ENCODE data around the gene TMEM51. TPM values are rescaled to one million over a fixed set of nuclear protein-coding genes. Genes with fewer than 3 reads are reported as not detected.

The TMEM51 gene
- total and polyA plus RNA-seq, 2 experiments from 2014 or later: 23.8 to 32.7 TPM

DNA sequence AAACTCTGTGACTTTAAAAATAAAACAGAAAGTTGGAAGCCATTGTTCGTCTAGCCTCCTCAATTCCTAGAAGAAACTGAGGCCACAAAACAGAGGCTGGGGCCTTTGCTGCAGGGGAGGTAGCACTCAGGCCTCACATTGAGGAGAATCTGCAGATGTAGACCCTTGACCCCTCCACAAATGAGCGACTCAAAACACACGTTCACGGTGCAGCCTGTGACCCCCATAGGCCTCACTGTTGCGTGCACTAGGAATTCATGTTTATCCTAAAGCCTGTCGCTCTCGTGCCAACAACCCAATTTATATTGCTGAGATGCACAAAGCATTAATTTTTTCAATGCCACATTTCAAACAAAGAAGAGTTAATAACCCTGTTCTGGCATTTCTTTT is 5.6 kb downstream of the TMEM51 start:
- no peak overlapping the region for H3K27ac ChIP-seq
- no peaks in the 10 kb centered on the region for H3K27me3 ChIP-seq
- H3K4me1 ChIP-seq (ENCODE audit: low read depth): peaks cover 10% of the 10 kb centered on the region
- no peaks in the 10 kb centered on the region for H3K9me3 ChIP-seq (ENCODE audit: low read depth)
- no peak overlapping the region for H3K4me3 ChIP-seq
- no peak for DNase-seq (ENCODE audit: low read depth in 1 of 2, low spot score in 1 of 2)
- no peaks in the 10 kb centered on the region for H3K36me3 ChIP-seq
- TF ChIP-seq, protein P1, sequence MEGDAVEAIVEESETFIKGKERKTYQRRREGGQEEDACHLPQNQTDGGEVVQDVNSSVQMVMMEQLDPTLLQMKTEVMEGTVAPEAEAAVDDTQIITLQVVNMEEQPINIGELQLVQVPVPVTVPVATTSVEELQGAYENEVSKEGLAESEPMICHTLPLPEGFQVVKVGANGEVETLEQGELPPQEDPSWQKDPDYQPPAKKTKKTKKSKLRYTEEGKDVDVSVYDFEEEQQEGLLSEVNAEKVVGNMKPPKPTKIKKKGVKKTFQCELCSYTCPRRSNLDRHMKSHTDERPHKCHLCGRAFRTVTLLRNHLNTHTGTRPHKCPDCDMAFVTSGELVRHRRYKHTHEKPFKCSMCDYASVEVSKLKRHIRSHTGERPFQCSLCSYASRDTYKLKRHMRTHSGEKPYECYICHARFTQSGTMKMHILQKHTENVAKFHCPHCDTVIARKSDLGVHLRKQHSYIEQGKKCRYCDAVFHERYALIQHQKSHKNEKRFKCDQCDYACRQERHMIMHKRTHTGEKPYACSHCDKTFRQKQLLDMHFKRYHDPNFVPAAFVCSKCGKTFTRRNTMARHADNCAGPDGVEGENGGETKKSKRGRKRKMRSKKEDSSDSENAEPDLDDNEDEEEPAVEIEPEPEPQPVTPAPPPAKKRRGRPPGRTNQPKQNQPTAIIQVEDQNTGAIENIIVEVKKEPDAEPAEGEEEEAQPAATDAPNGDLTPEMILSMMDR (IDR thresholded peaks at IDR 0.05; ENCODE audit: low read depth, low read length): no peak

DNA sequence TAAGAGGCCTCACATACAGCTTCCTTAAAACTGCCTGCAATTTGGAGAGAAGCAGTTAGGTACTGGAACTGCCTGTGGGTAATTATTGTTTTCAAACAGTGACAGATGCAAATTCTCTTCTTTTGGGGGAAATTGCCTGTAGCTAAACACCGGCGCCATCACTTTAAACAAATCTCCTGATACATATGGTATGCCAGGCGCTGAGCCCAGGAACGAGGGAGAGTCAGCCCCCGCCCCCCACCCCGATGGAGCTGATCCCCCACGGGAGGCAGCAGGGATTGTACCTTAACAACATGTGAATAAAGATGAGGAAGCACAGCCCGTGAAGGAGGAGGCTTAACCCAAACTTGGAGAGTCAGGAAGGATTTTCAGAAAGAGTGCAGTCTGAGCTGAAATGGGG is 7.1 kb downstream of the TMEM51 start:
- Histone ChIP-seq H3K27me3 (no peaks in the 10 kb centered on the region), H3K4me1 (ENCODE audit: low read depth) (peaks cover 10% of the 10 kb centered on the region), H3K9me3 (ENCODE audit: low read depth) (no peaks in the 10 kb centered on the region), H3K4me3 (no peak overlapping the region), H3K27ac (no peak overlapping the region), H3K36me3 (no peaks in the 10 kb centered on the region)
- TF ChIP-seq, protein P1 (IDR thresholded peaks at IDR 0.05; ENCODE audit: low read depth, low read length): no peak
- DNase-seq (ENCODE audit: low read depth in 1 of 2, low spot score in 1 of 2): no peak

DNA sequence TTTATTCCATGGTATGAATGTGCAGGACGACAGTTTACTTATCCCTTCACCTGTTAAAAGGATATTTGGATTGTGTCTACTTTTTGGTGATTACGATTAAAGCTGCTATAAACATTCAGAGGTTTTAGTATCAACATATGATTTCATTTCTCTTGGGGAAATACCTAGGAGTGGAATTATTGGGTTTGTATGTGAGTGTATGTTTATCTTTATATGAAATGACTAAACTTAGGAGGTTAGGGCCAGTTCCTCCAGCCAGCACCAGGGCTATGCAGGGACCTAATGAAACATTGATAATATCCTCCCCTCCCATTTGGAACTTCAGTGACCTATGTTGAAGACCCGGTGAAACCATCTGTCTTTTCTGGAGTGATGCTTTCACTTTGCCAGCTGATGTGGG is 13.8 kb downstream of the TMEM51 start:
- TF ChIP-seq, protein P1 (IDR thresholded peaks at IDR 0.05; ENCODE audit: low read depth, low read length): no peak
- Histone ChIP-seq H3K27me3 (no peaks in the 10 kb centered on the region), H3K27ac (no peak overlapping the region), H3K36me3 (no peaks in the 10 kb centered on the region), H3K9me3 (ENCODE audit: low read depth) (no peaks in the 10 kb centered on the region), H3K4me1 (ENCODE audit: low read depth) (peaks cover 21% of the 10 kb centered on the region), H3K4me3 (no peak overlapping the region)
- DNase-seq (ENCODE audit: low read depth in 1 of 2, low spot score in 1 of 2): no peak

DNA sequence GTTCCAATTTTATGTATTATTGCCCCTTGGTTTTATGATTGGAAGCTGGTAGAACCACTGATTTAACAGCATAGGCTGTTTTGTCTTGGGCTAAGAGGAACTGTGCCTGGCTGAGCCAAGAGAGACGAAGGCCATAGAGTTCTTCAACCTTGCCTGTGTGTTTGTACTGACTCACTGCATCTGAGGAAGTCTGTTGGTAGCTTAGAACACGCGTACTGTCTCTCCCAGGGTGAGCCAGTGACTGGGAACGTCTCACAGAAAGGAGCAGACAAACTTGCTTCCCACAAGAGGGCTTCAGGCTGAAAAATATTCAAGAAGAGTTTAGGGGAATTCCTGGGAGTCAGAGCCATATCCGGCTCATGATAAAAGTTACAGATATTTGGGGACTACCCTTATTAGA is 14.9 kb downstream of the TMEM51 start:
- DNase-seq (ENCODE audit: low read depth in 1 of 2, low spot score in 1 of 2): peak in 1 of 2 donors; percentile 85
- TF ChIP-seq, protein P1 (IDR thresholded peaks at IDR 0.05; ENCODE audit: low read depth, low read length): peak; percentile 21
- H3K27ac ChIP-seq: peak overlapping the region; percentile 74

DNA sequence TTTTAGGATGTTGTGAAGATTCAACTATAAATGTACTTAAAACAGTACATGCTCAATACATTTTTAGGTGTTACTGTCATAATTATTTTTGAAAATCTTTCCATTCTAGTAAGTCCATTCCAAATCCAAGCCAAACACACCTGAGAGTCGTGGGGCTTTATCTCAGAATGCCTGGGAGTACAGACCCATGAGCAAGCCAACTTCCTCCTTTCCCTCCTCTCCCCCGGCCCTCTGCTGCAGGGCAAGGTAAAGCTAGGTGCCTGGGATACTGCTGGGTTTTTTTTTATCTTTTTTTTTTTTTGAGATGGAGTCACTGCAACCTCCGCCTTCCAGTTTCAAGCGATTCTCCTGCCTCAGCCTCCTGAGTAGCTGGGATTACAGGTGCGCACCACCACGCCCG is 16.5 kb downstream of the TMEM51 start:
- Histone ChIP-seq H3K27ac (no peak overlapping the region), H3K36me3 (no peaks in the 10 kb centered on the region), H3K4me3 (no peak overlapping the region), H3K9me3 (ENCODE audit: low read depth) (no peaks in the 10 kb centered on the region), H3K4me1 (ENCODE audit: low read depth) (peaks cover 40% of the 10 kb centered on the region), H3K27me3 (no peaks in the 10 kb centered on the region)
- DNase-seq (ENCODE audit: low read depth in 1 of 2, low spot score in 1 of 2): no peak
- TF ChIP-seq, protein P1 (IDR thresholded peaks at IDR 0.05; ENCODE audit: low read depth, low read length): no peak

More for the DNA sequence above, 14.9 kb downstream of the TMEM51 start:
- H3K4me3 ChIP-seq: no peak overlapping the region
- no peaks in the 10 kb centered on the region for H3K27me3 ChIP-seq
- no peaks in the 10 kb centered on the region for H3K9me3 ChIP-seq (ENCODE audit: low read depth)
- H3K4me1 ChIP-seq (ENCODE audit: low read depth): peaks cover 31% of the 10 kb centered on the region
- H3K36me3 ChIP-seq: no peaks in the 10 kb centered on the region

All from cardiac muscle cell (in vitro differentiated cells and primary cell).